ENCODE measurements around the gene KANTR. TPM values are rescaled to one million over a fixed set of nuclear protein-coding genes. Genes with fewer than 3 reads are reported as not detected.

KANTR gene
- total RNA-seq, 1 donor from 2014 or later, result 6.8 TPM

DNA sequence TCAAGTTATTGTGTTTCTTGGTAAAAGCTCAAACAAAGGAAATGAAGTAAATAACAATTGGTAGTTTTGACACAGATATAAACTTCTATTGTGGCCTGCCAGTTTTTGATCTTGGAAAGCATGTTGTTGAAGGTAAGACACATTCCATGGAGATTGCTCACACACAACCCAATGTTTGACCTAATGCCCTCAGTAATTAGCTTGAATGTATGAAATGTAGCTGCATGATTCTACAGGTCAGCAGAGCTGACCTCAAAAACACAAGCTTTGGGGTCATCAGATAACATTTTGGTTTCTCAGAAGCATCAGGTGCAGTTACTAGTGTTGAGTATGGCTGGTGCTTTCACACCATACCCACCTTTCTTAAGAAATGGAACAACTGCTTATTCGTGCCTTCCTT is 28.8 kb upstream of the KANTR start:
- Mint-ChIP-seq H3K27ac (ENCODE audit: unreplicated experiment) (no peak overlapping the region), H3K36me3 (ENCODE audit: low read depth, unreplicated experiment) (no peaks in the 10 kb centered on the region), H3K4me3 (ENCODE audit: unreplicated experiment) (no peak overlapping the region), H3K27me3 (ENCODE audit: low read depth, unreplicated experiment) (no peaks in the 10 kb centered on the region), H3K4me1 (ENCODE audit: low read depth, unreplicated experiment) (peaks cover 6% of the 10 kb centered on the region), H3K9me3 (ENCODE audit: unreplicated experiment) (no peaks in the 10 kb centered on the region)
- H3K79me2 ChIP-seq (ENCODE audit: insufficient read depth, low read length), result peaks cover 4% of the 10 kb centered on the region
- H3K4me3 ChIP-seq (ENCODE audit: insufficient read depth, low read depth, low read length), result no peak overlapping the region
- no peak overlapping the region for H2AFZ ChIP-seq (ENCODE audit: low read depth, low read length)
- no peaks in the 10 kb centered on the region for H3K36me3 ChIP-seq (ENCODE audit: insufficient read depth, low read length)
- no peak overlapping the region for H3K4me2 ChIP-seq (ENCODE audit: low read length)
- H3K4me1 ChIP-seq (ENCODE audit: insufficient read depth, low read length), result no peaks in the 10 kb centered on the region
- FAIRE-seq (peak; percentile 85), DNase-seq (ENCODE audit: low read depth) (no peak)
- no peak for TF ChIP-seq EZH2 (IDR thresholded peaks at IDR 0.05; ENCODE audit: insufficient read depth, low read length)
- TF ChIP-seq, protein P1, sequence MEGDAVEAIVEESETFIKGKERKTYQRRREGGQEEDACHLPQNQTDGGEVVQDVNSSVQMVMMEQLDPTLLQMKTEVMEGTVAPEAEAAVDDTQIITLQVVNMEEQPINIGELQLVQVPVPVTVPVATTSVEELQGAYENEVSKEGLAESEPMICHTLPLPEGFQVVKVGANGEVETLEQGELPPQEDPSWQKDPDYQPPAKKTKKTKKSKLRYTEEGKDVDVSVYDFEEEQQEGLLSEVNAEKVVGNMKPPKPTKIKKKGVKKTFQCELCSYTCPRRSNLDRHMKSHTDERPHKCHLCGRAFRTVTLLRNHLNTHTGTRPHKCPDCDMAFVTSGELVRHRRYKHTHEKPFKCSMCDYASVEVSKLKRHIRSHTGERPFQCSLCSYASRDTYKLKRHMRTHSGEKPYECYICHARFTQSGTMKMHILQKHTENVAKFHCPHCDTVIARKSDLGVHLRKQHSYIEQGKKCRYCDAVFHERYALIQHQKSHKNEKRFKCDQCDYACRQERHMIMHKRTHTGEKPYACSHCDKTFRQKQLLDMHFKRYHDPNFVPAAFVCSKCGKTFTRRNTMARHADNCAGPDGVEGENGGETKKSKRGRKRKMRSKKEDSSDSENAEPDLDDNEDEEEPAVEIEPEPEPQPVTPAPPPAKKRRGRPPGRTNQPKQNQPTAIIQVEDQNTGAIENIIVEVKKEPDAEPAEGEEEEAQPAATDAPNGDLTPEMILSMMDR (IDR thresholded peaks at IDR 0.05; ENCODE audit: insufficient read depth, low read depth, low read length), result no peak
- H3K27ac ChIP-seq (ENCODE audit: low read depth, low read length), result no peak overlapping the region
- H3K9ac ChIP-seq (ENCODE audit: low read length), result no peak overlapping the region
- H3K27me3 ChIP-seq (ENCODE audit: insufficient read depth, low read length), result no peaks in the 10 kb centered on the region
- peaks cover 24% of the 10 kb centered on the region for H4K20me1 ChIP-seq (ENCODE audit: insufficient read depth, low read length)
- H3K9me3 ChIP-seq (ENCODE audit: insufficient read depth, low read depth, low read length), result no peaks in the 10 kb centered on the region

DNA sequence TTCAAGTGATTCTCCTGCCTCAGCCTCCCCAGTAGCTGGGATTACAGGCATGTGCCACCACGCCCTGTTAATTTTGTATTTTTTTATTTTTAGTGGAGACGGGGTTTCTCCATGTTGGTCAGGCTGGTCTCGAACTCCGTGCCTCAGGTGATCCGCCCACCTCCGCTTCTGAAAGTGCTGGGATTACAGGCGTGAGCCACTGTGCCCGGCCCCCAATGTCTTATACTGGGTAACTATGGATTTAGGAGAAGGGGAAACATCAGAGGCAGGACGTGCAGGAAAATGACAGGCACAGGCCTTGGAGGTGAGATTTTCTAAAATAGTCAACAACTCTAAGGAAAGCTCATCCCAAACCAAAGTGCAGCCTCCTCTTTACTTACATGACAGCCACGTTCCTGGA is 22.9 kb upstream of the KANTR start:
- Histone ChIP-seq H3K4me3 (ENCODE audit: insufficient read depth, low read depth, low read length) (no peak overlapping the region), H3K27ac (ENCODE audit: low read depth, low read length) (no peak overlapping the region), H4K20me1 (ENCODE audit: insufficient read depth, low read length) (peaks cover 22% of the 10 kb centered on the region), H3K79me2 (ENCODE audit: insufficient read depth, low read length) (peaks cover 4% of the 10 kb centered on the region), H3K4me2 (ENCODE audit: low read length) (no peak overlapping the region), H3K36me3 (ENCODE audit: insufficient read depth, low read length) (no peaks in the 10 kb centered on the region), H3K9ac (ENCODE audit: low read length) (no peak overlapping the region), H3K9me3 (ENCODE audit: insufficient read depth, low read depth, low read length) (no peaks in the 10 kb centered on the region), H3K4me1 (ENCODE audit: insufficient read depth, low read length) (no peaks in the 10 kb centered on the region), H3K27me3 (ENCODE audit: insufficient read depth, low read length) (no peaks in the 10 kb centered on the region), H2AFZ (ENCODE audit: low read depth, low read length) (no peak overlapping the region)
- Mint-ChIP-seq H3K27me3 (ENCODE audit: low read depth, unreplicated experiment) (no peaks in the 10 kb centered on the region), H3K4me1 (ENCODE audit: low read depth, unreplicated experiment) (peaks cover 15% of the 10 kb centered on the region), H3K36me3 (ENCODE audit: low read depth, unreplicated experiment) (peaks cover 2% of the 10 kb centered on the region), H3K4me3 (ENCODE audit: unreplicated experiment) (no peak overlapping the region), H3K27ac (ENCODE audit: unreplicated experiment) (no peak overlapping the region), H3K9me3 (ENCODE audit: unreplicated experiment) (no peaks in the 10 kb centered on the region)
- FAIRE-seq (peak; percentile 52), DNase-seq (ENCODE audit: low read depth) (no peak)
- TF ChIP-seq EZH2 (IDR thresholded peaks at IDR 0.05; ENCODE audit: insufficient read depth, low read length), result no peak
- TF ChIP-seq, protein P1 (IDR thresholded peaks at IDR 0.05; ENCODE audit: insufficient read depth, low read depth, low read length), result no peak

DNA sequence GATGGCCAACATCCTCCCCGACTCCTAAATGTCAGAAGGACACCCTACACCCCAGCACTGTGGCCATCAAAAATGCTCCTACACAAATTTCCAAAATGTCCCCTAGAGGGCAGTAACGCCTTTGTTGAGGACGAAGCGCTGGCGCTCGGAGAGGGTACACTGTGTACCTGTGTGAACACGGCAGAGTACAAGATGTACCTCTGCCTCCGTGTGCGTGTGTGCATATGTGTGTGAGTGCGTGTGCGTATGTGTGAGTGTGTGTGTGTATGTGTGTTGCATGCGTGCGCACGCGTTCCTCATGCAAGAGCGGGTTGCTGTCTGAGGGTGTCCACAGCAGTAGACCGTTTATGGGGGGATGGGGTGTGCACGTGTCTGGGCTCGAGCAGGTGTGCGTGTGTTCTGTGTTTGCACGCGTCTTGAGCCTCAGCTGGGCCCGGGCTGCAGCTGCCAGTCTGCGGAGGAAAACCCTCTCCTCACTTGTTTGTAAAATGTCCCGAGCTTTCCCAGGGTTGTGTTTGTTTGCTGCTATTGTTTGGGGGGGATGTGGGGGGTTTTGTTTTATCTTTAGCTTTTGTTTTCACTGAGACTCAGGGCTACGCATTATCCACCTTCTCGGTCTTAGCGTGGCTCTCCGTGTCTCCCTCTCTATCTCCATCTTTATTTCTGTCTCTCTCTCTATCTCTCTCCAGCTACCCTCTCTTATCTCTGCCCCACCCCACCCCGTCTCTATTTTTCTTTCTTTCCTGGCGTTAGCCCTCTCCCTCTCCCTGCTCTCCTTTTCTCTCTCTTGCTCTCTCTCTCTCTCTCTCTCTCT is 22.1 kb upstream of the KANTR start:
- peak; percentile 98 for FAIRE-seq
- no peaks in the 10 kb centered on the region for H3K36me3 ChIP-seq (ENCODE audit: insufficient read depth, low read length)
- H4K20me1 ChIP-seq (ENCODE audit: insufficient read depth, low read length), result peaks cover 22% of the 10 kb centered on the region
- Mint-ChIP-seq H3K4me1 (ENCODE audit: low read depth, unreplicated experiment) (peaks cover 15% of the 10 kb centered on the region), H3K27ac (ENCODE audit: unreplicated experiment) (peak overlapping the region; percentile 41), H3K9me3 (ENCODE audit: unreplicated experiment) (no peaks in the 10 kb centered on the region), H3K36me3 (ENCODE audit: low read depth, unreplicated experiment) (peaks cover 2% of the 10 kb centered on the region), H3K27me3 (ENCODE audit: low read depth, unreplicated experiment) (no peaks in the 10 kb centered on the region), H3K4me3 (ENCODE audit: unreplicated experiment) (no peak overlapping the region)
- TF ChIP-seq, protein P1 (IDR thresholded peaks at IDR 0.05; ENCODE audit: insufficient read depth, low read depth, low read length), result peak; percentile 48
- TF ChIP-seq EZH2 (IDR thresholded peaks at IDR 0.05; ENCODE audit: insufficient read depth, low read length), result no peak
- H3K4me1 ChIP-seq (ENCODE audit: insufficient read depth, low read length), result no peaks in the 10 kb centered on the region
- H3K4me3 ChIP-seq (ENCODE audit: insufficient read depth, low read depth, low read length), result peak overlapping the region; percentile 49
- no peaks in the 10 kb centered on the region for H3K27me3 ChIP-seq (ENCODE audit: insufficient read depth, low read length)
- peak; percentile 30 for DNase-seq (ENCODE audit: low read depth)
- peak overlapping the region; percentile 90 for H3K4me2 ChIP-seq (ENCODE audit: low read length)
- H3K27ac ChIP-seq (ENCODE audit: low read depth, low read length), result no peak overlapping the region
- peak overlapping the region; percentile 63 for H2AFZ ChIP-seq (ENCODE audit: low read depth, low read length)
- peak overlapping the region; percentile 43 for H3K9ac ChIP-seq (ENCODE audit: low read length)
- no peaks in the 10 kb centered on the region for H3K9me3 ChIP-seq (ENCODE audit: insufficient read depth, low read depth, low read length)
- H3K79me2 ChIP-seq (ENCODE audit: insufficient read depth, low read length), result peaks cover 4% of the 10 kb centered on the region
